ENCODE measurements around the gene ETDB. TPM values are rescaled to one million over a fixed set of nuclear protein-coding genes. Genes with fewer than 3 reads are reported as not detected.
"Not testable (repeated sequence)": the region's sequence is repeated elsewhere in the genome, so short reads cannot be mapped to it uniquely, and the experiment has no call there.

The ETDB gene
- polyA plus RNA-seq, result not detected
- long read RNA-seq, donor 1, result 0 reads
- long read RNA-seq, donor 2, result 0 reads
- long read RNA-seq, donor 3, result 0 reads
- long read RNA-seq, donor 4, result 0 reads
- long read RNA-seq, donor 5, result 0 reads
- long read RNA-seq, donor 6, result 0 reads
- long read RNA-seq, donor 7, result 0 reads
- long read RNA-seq, donor 8, result 0 reads
- long read RNA-seq, donor 9, result 0 reads
- long read RNA-seq, donor 10, result 0 reads

DNA sequence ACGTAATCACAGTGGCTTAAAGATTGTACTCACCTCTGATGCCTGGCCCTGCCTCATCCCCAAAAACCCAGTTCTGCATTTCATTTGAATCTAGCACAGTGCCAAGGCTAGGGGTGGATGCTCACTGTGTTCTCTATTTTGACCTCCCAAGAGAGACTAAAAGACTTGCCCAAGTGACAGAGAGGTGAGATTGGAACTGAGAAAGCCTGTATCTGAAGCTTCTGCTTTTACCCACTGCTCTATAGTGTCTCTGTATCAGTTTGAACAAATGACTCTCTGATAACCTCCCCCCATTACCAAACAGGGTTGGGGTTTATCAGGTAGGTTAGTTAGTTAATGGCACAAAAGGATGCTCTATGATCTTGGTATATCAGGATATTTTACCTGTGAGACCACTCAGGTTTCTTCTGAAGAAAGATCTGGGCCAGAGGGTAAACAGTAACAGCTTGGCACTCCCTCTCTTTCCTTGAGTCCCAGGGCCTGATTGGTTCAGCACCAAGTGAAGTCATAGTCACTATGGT, at the start of gene ETDB:
ETDB (minus strand) TSS at position 471 of the 521 bp plus-strand sequence. CDS start 1,265 bp downstream, outside the sequence.
- not testable (repeated sequence) for FAIRE-seq; H3K9me3 ChIP-seq (ENCODE audit: control insufficient read depth in 2 of 2, insufficient read depth in 1 of 2, low read depth in 1 of 2, low read length in 1 of 2); H3K27ac ChIP-seq (ENCODE audit: low read depth in 1 of 3, low read length in 2 of 3); H3K36me3 ChIP-seq (ENCODE audit: control insufficient read depth in 3 of 3, insufficient read depth in 2 of 3, low read depth in 1 of 3, low read length in 3 of 3); H3K27me3 ChIP-seq (ENCODE audit: control insufficient read depth in 3 of 3, insufficient read depth in 3 of 3, low read length in 3 of 3); H3K4me1 ChIP-seq (ENCODE audit: control insufficient read depth in 3 of 3, insufficient read depth in 2 of 3, low read depth in 1 of 3, low read length in 2 of 3); DNase-seq; H3K4me3 ChIP-seq (ENCODE audit: low read depth in 1 of 3, low read length in 3 of 3)
- no CpG with 5 or more reads among the region's 1 CpG for WGBS, 3 donors

DNA sequence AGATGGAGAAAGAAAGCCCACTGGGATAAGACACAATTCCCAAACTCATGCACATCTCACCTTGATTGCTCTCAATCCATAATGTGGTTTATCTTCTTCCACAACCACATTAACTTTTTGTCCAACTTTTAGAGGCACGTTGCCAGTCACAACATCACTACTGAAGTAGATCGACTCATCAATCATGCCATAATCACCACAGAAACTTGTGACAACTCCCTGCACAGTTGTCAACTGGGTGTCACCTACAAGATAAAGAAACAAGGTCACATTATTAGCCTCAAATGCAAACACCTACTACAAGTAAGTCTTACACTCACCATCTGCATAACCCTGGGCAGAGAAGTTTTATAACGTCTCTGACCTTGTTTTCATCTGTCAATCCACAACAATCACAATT, 49.2 kb upstream of the ETDB start:
- not testable (repeated sequence) for H3K4me3 ChIP-seq (ENCODE audit: low read depth in 1 of 3, low read length in 3 of 3); H3K4me1 ChIP-seq (ENCODE audit: control insufficient read depth in 3 of 3, insufficient read depth in 2 of 3, low read depth in 1 of 3, low read length in 2 of 3); FAIRE-seq; H3K36me3 ChIP-seq (ENCODE audit: control insufficient read depth in 3 of 3, insufficient read depth in 2 of 3, low read depth in 1 of 3, low read length in 3 of 3); H3K27me3 ChIP-seq (ENCODE audit: control insufficient read depth in 3 of 3, insufficient read depth in 3 of 3, low read length in 3 of 3); DNase-seq; H3K9me3 ChIP-seq (ENCODE audit: control insufficient read depth in 2 of 2, insufficient read depth in 1 of 2, low read depth in 1 of 2, low read length in 1 of 2); H3K27ac ChIP-seq (ENCODE audit: low read depth in 1 of 3, low read length in 2 of 3)
- WGBS, 3 donors, result 50 to 70% (median 65%) methylated on average over 3 of the region's 3 CpGs

DNA sequence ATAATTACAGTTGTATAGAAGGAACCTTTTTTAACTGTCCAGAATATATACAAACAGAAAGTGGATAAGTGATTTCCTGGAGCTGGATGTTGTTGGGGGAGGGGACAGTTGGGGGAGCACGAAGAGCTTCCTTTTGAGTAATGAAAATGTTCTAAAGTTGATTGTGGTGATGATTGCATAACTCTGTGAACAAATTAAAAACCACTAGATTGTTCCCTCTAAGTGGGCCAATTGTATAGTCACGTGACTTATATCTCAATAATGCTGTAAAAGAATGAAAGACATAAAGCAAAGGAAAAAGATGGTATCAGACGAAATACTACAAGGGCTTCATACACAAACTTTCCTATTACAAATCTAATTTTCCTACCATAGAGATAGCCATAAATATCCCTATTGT, 48.2 kb upstream of the ETDB start:
- H3K27ac ChIP-seq (ENCODE audit: low read depth in 1 of 3, low read length in 2 of 3), result no peak overlapping the region
- no peaks in the 10 kb centered on the region for H3K27me3 ChIP-seq (ENCODE audit: control insufficient read depth in 3 of 3, insufficient read depth in 3 of 3, low read length in 3 of 3)
- 37 to 42% (median 39%) methylated on average over 3 of the region's 3 CpGs for WGBS, 3 donors
- no peak overlapping the region for H3K4me3 ChIP-seq (ENCODE audit: low read depth in 1 of 3, low read length in 3 of 3)
- DNase-seq, result no peak
- H3K4me1 ChIP-seq (ENCODE audit: control insufficient read depth in 3 of 3, insufficient read depth in 2 of 3, low read depth in 1 of 3, low read length in 2 of 3), result no peaks in the 10 kb centered on the region
- FAIRE-seq, result no peak
- no peaks in the 10 kb centered on the region for H3K9me3 ChIP-seq (ENCODE audit: control insufficient read depth in 2 of 2, insufficient read depth in 1 of 2, low read depth in 1 of 2, low read length in 1 of 2)
- no peaks in the 10 kb centered on the region for H3K36me3 ChIP-seq (ENCODE audit: control insufficient read depth in 3 of 3, insufficient read depth in 2 of 3, low read depth in 1 of 3, low read length in 3 of 3)

GRCh38 chrX:135154688-135155087, 34.4 kb upstream of the ETDB start:
- H3K4me3 ChIP-seq (ENCODE audit: low read depth in 1 of 3, low read length in 3 of 3); DNase-seq; H3K36me3 ChIP-seq (ENCODE audit: control insufficient read depth in 3 of 3, insufficient read depth in 2 of 3, low read depth in 1 of 3, low read length in 3 of 3); H3K27ac ChIP-seq (ENCODE audit: low read depth in 1 of 3, low read length in 2 of 3); FAIRE-seq; H3K9me3 ChIP-seq (ENCODE audit: control insufficient read depth in 2 of 2, insufficient read depth in 1 of 2, low read depth in 1 of 2, low read length in 1 of 2); H3K27me3 ChIP-seq (ENCODE audit: control insufficient read depth in 3 of 3, insufficient read depth in 3 of 3, low read length in 3 of 3); H3K4me1 ChIP-seq (ENCODE audit: control insufficient read depth in 3 of 3, insufficient read depth in 2 of 3, low read depth in 1 of 3, low read length in 2 of 3): not testable (repeated sequence)
- no CpG with 5 or more reads among the region's 3 CpGs for WGBS, 3 donors

DNA sequence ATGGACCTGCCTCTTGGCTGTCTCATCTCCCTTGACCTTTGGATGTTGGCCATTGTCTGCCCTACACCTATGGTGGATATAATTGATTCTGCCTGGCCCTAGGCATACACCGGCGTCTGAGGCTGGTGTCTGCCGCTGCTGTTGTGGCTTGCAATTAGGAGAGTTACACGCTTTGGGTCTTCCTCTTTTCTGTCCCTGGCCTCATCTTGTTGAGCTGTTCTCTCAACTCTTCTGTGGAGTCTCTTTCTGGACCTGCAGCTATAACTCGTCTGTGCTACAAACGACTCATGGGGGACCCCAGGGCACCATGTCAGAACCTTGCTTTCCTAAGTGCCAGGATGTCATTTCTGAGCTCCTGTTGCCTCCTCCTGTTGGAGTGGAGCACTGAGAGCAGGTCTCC, 5.8 kb upstream of the ETDB start:
- no CpG with 5 or more reads among the region's 6 CpGs for WGBS, 3 donors
- FAIRE-seq; H3K27me3 ChIP-seq (ENCODE audit: control insufficient read depth in 3 of 3, insufficient read depth in 3 of 3, low read length in 3 of 3); DNase-seq; H3K27ac ChIP-seq (ENCODE audit: low read depth in 1 of 3, low read length in 2 of 3); H3K4me3 ChIP-seq (ENCODE audit: low read depth in 1 of 3, low read length in 3 of 3); H3K4me1 ChIP-seq (ENCODE audit: control insufficient read depth in 3 of 3, insufficient read depth in 2 of 3, low read depth in 1 of 3, low read length in 2 of 3); H3K36me3 ChIP-seq (ENCODE audit: control insufficient read depth in 3 of 3, insufficient read depth in 2 of 3, low read depth in 1 of 3, low read length in 3 of 3); H3K9me3 ChIP-seq (ENCODE audit: control insufficient read depth in 2 of 2, insufficient read depth in 1 of 2, low read depth in 1 of 2, low read length in 1 of 2): not testable (repeated sequence)

DNA sequence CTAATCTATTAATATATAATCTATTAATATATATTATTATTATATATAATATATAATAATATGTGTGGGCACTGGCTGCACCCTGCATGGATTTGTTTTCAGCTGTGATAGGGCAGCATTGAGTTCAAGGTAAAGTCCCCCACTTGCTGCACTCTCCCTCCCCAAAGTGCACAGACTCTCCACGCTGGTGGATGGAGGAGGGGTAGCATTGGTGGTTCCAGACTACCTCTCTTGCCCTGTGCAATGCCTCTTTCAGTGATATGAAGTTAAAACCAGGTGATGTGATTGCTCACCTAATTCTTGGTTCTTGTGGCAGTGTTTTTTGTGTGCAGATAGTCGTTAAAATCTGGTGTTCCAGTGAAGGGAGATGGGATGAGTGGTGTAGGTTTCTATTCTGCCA, 4.3 kb downstream of the ETDB start:
- not testable (repeated sequence) for H3K9me3 ChIP-seq (ENCODE audit: control insufficient read depth in 2 of 2, insufficient read depth in 1 of 2, low read depth in 1 of 2, low read length in 1 of 2); H3K4me1 ChIP-seq (ENCODE audit: control insufficient read depth in 3 of 3, insufficient read depth in 2 of 3, low read depth in 1 of 3, low read length in 2 of 3); H3K27me3 ChIP-seq (ENCODE audit: control insufficient read depth in 3 of 3, insufficient read depth in 3 of 3, low read length in 3 of 3); H3K36me3 ChIP-seq (ENCODE audit: control insufficient read depth in 3 of 3, insufficient read depth in 2 of 3, low read depth in 1 of 3, low read length in 3 of 3); FAIRE-seq; H3K4me3 ChIP-seq (ENCODE audit: low read depth in 1 of 3, low read length in 3 of 3); H3K27ac ChIP-seq (ENCODE audit: low read depth in 1 of 3, low read length in 2 of 3); DNase-seq
- WGBS, 3 donors, result no CpG with 5 or more reads among the region's 2 CpGs

DNA sequence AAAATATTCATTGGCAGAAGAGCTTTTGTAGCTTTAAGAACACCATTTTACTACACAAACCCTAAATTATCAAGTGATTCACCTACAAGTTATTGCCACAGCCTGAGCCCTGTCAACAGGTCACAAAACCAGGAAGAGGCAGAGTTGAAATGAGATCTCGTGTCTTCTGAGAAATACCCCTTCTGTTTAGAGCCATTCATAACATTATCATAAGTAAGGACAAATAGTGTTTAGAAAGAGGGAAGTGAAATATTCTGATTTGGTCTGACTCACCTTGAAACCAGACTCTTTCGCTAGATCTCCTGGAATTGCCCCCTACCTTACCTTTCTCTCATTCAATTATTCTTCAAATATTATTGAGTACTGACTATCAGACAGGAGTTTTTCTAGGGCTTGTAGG, 5.9 kb downstream of the ETDB start:
- Histone ChIP-seq H3K36me3 (ENCODE audit: control insufficient read depth in 3 of 3, insufficient read depth in 2 of 3, low read depth in 1 of 3, low read length in 3 of 3) (no peaks in the 10 kb centered on the region), H3K9me3 (ENCODE audit: control insufficient read depth in 2 of 2, insufficient read depth in 1 of 2, low read depth in 1 of 2, low read length in 1 of 2) (no peaks in the 10 kb centered on the region), H3K4me3 (ENCODE audit: low read depth in 1 of 3, low read length in 3 of 3) (no peak overlapping the region), H3K4me1 (ENCODE audit: control insufficient read depth in 3 of 3, insufficient read depth in 2 of 3, low read depth in 1 of 3, low read length in 2 of 3) (no peaks in the 10 kb centered on the region), H3K27ac (ENCODE audit: low read depth in 1 of 3, low read length in 2 of 3) (no peak overlapping the region), H3K27me3 (ENCODE audit: control insufficient read depth in 3 of 3, insufficient read depth in 3 of 3, low read length in 3 of 3) (peaks cover 0 to 3% (median 0%) of the 10 kb centered on the region in 3 donors)
- FAIRE-seq (no peak), DNase-seq (no peak)
- WGBS, 3 donors, result 51 to 55% (median 52%) methylated on average over 2 of the region's 2 CpGs

DNA sequence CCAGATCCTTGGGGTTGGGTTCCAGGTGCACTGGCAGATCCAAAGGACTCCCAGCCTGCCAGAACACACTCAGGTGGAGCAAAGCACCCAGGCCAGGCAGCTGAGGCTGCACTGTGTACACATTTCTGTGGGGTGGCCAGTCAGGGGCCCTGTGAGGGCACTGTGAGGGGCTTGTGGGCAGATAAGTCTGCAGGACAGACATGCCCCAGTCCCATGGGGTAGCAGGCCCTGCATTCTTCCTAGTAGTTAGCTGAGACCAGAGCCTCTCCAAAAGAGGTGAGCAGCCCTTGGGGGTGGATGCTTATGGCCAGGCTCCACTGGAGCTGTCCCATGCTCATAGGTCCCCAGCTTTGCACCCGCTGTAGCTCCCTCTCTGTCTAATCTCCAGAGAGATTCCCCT, 7.6 kb downstream of the ETDB start:
- DNase-seq (no peak), FAIRE-seq (no peak)
- no peak overlapping the region for H3K4me3 ChIP-seq (ENCODE audit: low read depth in 1 of 3, low read length in 3 of 3)
- H3K27ac ChIP-seq (ENCODE audit: low read depth in 1 of 3, low read length in 2 of 3), result no peak overlapping the region
- peaks cover 0 to 3% (median 0%) of the 10 kb centered on the region in 3 donors for H3K27me3 ChIP-seq (ENCODE audit: control insufficient read depth in 3 of 3, insufficient read depth in 3 of 3, low read length in 3 of 3)
- 86 to 100% (median 100%) methylated on average over 1 of the region's 1 CpG for WGBS, 3 donors
- no peaks in the 10 kb centered on the region for H3K36me3 ChIP-seq (ENCODE audit: control insufficient read depth in 3 of 3, insufficient read depth in 2 of 3, low read depth in 1 of 3, low read length in 3 of 3)
- H3K4me1 ChIP-seq (ENCODE audit: control insufficient read depth in 3 of 3, insufficient read depth in 2 of 3, low read depth in 1 of 3, low read length in 2 of 3), result no peaks in the 10 kb centered on the region
- no peaks in the 10 kb centered on the region for H3K9me3 ChIP-seq (ENCODE audit: control insufficient read depth in 2 of 2, insufficient read depth in 1 of 2, low read depth in 1 of 2, low read length in 1 of 2)

Measured in small intestine (tissue), 16 donors.